ENCODE results near the gene PTPN14. TPM values are rescaled to one million over a fixed set of nuclear protein-coding genes. Genes with fewer than 3 reads are reported as not detected.

Gene PTPN14
- total and polyA plus RNA-seq, 2 experiments from 2014 or later, result 18.7 to 70.2 TPM

- H3K27ac ChIP-seq (ENCODE audit: low read depth), result no peak overlapping the region
- no peak for TF ChIP-seq CTCF (conservative IDR thresholded peaks at IDR 0.05; ENCODE audit: low read depth in 2 of 2)
- TF ChIP-seq JUNB (IDR thresholded peaks at IDR 0.05; ENCODE audit: unreplicated experiment), result no peak
- TF ChIP-seq ZNF462 (CRISPR knock-in tag; IDR thresholded peaks at IDR 0.05), result no peak
- no peak for TF ChIP-seq REST (IDR thresholded peaks at IDR 0.05; ENCODE audit: unreplicated experiment)
- TF ChIP-seq EZH2phosphoT487 (IDR thresholded peaks at IDR 0.05; ENCODE audit: unreplicated experiment), result no peak
- TF ChIP-seq STAT1 (IDR thresholded peaks at IDR 0.05; ENCODE audit: unreplicated experiment), result no peak
- TF ChIP-seq EZH2 (IDR thresholded peaks at IDR 0.05; ENCODE audit: low read depth, unreplicated experiment), result no peak
- no peak for TF ChIP-seq ZNF114 (CRISPR knock-in tag; IDR thresholded peaks at IDR 0.05)
- no peak for TF ChIP-seq POLR2AphosphoS5 (IDR thresholded peaks at IDR 0.05; ENCODE audit: low read depth)
- TF ChIP-seq ETS1 (IDR thresholded peaks at IDR 0.05), result no peak
- TF ChIP-seq ZNF331 (CRISPR knock-in tag; IDR thresholded peaks at IDR 0.05; ENCODE audit: low read depth), result no peak
- no peak for TF ChIP-seq CREB1 (CRISPR knock-in tag; IDR thresholded peaks at IDR 0.05; ENCODE audit: low read depth)
- TF ChIP-seq NANOG (IDR thresholded peaks at IDR 0.05; ENCODE audit: borderline replicate concordance), result no peak
- H3K4me2 ChIP-seq, result no peak overlapping the region
- no peaks in the 10 kb centered on the region for H3K9me3 Mint-ChIP-seq
- no peak overlapping the region for H3K27ac Mint-ChIP-seq
- no peaks in the 10 kb centered on the region; the same call in 1 of the 2 replicates for H3F3A ChIP-seq (replicated peaks; ENCODE audit: low read depth)
- DNase-seq (ENCODE audit: low spot score), result no peak
- no peak overlapping the region for H2AFZ ChIP-seq
- no peaks in the 10 kb centered on the region for H3K27me3 ChIP-seq (ENCODE audit: insufficient read depth)
- H4K20me1 ChIP-seq (replicated peaks; ENCODE audit: insufficient read depth), result no peaks in the 10 kb centered on the region
- no peaks in the 10 kb centered on the region for H3K79me2 ChIP-seq (replicated peaks; ENCODE audit: insufficient read depth)
- no peaks in the 10 kb centered on the region for H3K36me3 Mint-ChIP-seq (ENCODE audit: low read depth)
- no peaks in the 10 kb centered on the region for H3K36me3 ChIP-seq (ENCODE audit: insufficient read depth)
- no peak overlapping the region for H3K4me3 Mint-ChIP-seq
- ATAC-seq, result no peak
- H3K27me3 Mint-ChIP-seq (ENCODE audit: insufficient read depth, low read depth, poor library complexity), result peaks cover 19% of the 10 kb centered on the region
- no peak overlapping the region for H3K4me3 ChIP-seq
- peaks cover 15% of the 10 kb centered on the region; the same call in 2 of the 3 replicates for H3K4me1 Mint-ChIP-seq
- peaks cover 3% of the 10 kb centered on the region; the same call in 1 of the 2 replicates for H3K4me1 ChIP-seq (ENCODE audit: insufficient read depth)
- H3K9me2 ChIP-seq (ENCODE audit: insufficient read depth), result no peaks in the 10 kb centered on the region
These were observed 221.2 kb downstream of the PTPN14 start for GRCh38 chr1:214330222-214330621.

All from GM23338 (cell line).